Stimulated activated CD8-positive, alpha-beta memory T cell treated with anti-CD3 and anti-CD28 coated beads, Interleukin-7, amount 100 ng/mL, for 4 hours (primary cell): ENCODE results near the gene ERC2.

Experiments used
- DNase-seq, 2 donors: peaks; one replicate each; pipeline ENCODE4 v3.0.0-alpha.2; 2020; ENCODE audit warnings: low read depth in 2 of 2

Gene ERC2

GRCh38 chr3:55716611-55717225, 751.5 kb downstream of the ERC2 start:
- no peak for DNase-seq

DNA sequence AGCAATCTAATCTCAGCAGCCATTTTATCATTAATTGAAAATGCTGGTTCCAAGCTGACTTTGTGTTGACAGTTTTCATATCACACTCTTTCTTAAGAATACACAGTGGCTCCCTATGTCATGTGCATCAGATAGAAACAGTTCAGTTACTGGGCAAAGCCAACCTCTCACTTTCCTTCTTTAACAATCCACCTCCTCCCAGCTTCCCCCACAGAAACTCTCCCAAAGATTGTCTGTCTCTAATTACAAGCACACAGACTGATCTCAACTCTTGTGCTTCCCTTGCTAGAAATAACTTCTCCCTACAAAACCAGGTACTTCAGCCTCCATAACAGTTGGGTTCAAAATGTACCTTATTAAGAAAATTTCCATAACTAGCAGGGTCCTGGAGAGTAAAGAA, 752.2 kb downstream of the ERC2 start:
- DNase-seq, result no peak

GRCh38 chr3:55714057-55714456, 754.2 kb downstream of the ERC2 start:
- DNase-seq, result no peak

DNA sequence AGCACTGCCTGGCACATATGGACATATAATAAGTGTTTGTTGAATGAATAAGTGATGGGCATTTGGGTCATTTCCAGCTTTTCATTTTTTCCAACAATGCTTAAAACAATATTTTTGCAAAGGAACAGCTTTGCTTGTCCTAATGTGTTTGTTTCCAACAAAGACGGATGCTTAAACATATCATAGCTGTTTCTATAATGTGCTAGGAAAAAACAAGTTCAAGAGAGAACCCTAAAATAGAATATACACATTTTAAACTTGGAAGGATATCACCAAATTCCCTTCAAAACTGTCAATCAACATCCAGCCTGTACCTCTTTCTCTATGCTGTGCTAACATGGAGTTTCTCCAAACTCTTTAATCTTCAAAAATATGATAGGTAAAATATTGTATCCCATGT, 756.6 kb downstream of the ERC2 start:
- no peak for DNase-seq

- no peak for DNase-seq
Measured at GRCh38 chr3:55709411-55710012, 758.8 kb downstream of the ERC2 start.

- no peak for DNase-seq
Measured at GRCh38 chr3:55708921-55709320, 759.3 kb downstream of the ERC2 start.

DNA sequence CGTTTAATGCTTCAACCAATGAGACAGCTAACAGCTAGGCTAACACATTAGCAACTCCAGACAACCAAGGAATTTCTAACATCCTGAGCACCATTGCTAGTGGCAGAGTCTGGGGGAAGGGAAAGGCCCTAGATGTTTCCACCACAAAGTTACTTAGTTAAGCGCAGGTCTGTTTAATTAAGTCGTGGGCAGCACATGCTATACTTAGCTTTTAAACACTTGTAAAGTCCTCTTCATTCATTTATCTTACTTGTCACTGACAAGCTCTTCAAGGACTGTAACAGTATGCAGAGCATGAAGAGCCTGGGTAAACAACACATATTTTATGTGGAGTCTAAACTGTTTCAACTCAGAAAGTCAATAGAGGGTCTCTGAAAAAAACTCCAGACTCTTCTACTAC, 760.0 kb downstream of the ERC2 start:
- DNase-seq, result no peak

GRCh38 chr3:55704521-55704920, 763.7 kb downstream of the ERC2 start:
- DNase-seq, result no peak

DNA sequence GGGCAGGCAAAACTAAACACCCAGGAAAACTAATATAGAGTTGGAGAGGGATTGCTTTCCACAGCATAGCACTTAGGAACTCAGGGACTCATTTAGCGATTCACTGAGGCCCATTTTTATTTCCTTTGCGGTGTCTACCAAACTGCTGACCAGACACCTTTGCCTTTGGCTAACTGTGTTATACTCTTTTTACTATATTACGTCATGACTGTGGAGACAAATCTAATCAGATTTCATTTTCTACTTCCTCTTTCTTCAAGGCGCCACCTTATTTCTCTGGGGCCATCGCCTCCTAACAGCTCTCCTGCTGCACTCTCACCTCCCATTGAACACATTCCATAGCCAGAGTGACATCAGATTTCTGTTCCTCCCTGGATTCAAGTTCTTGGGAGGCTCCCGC, 765.4 kb downstream of the ERC2 start:
- no peak for DNase-seq

DNA sequence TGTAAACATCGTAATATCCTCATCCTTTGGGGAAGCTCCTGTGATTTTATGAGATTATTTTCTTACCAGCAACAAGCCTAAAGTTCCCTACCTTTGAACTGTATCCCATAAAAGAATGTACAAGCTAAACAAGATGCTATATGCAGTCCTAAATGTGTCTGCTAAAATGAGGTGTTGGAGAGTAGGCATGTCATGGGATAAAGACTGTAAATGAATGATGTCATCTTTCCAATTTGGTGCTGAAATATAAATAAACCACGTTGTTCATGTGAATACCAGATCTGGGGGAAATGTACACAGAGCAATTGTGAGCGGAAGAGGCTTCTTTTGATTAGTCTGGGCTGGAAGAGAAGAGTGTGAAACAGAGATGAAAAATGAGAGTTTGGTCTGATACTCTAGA, 766.3 kb downstream of the ERC2 start:
- DNase-seq, result no peak

GRCh38 chr3:55698831-55699230, 769.4 kb downstream of the ERC2 start:
- no peak for DNase-seq

- no peak for DNase-seq
Measured at GRCh38 chr3:55697177-55697865, 770.9 kb downstream of the ERC2 start.

DNA sequence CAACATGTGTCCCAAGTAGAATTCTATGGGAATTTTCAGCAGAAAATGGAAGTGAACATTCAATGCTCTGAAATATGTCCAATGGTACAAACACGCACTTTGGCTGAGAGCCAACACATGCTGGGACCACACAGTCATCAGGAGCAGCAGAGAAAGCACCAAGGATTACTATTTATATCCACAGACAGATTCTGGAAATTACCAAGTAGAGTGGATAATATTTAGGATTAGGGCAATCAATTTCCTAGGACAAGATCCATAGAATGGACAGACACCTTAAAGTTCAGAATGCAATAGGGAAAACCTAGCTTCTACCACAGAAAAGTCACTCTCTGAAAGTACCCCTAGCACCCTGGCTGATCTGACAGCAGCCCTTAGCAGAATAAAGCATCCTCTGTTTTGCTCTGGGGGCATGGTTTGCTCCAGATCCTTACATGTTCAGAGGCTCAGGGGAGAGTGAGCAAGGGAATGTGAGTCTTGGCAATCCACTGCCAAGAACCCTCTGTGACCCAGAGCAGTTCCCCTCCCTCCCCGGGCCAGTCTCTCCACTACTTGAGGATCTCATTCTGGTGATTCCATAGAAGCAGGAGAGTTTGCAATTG, 775.2 kb downstream of the ERC2 start:
- no peak for DNase-seq

- DNase-seq, result no peak
Measured at GRCh38 chr3:55692295-55692956, 775.8 kb downstream of the ERC2 start.

DNA sequence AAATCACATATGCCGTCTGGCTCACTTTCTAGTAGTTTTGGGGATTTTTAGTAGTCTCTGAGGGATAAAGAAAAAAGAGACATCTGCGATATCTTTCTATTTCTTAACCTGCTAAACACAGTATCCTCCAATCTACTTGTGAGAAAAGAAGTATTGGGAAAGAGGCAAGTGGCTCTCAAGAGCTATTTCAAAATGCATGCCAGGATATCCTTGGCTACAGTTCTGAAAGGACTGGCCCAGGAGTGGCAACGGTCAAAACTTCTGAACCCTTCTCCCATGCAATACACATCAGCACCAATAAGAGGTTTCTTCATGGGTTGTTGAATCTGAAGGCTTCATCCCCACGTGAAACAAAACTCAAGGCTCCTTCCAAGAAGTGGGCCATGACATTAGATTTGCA, 777.1 kb downstream of the ERC2 start:
- DNase-seq, result no peak

DNA sequence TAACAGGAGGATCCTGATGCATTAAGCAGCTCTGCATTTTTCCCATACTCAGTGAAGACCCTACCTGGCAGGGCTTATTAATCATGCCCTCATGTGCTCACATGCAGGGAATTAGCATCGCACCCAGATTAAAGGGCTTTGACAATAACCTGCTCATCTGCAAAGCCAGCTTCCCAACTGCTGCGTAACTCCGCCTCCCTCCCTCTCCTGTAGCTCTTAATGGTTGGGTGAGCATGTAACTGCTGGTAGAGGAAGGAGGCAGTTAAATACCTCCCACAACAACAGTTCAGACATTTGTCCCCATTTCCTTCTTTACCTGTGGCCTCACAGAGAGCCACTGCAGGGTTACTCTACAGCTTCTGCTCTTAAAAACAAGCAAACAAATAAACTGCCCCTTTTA, 777.5 kb downstream of the ERC2 start:
- no peak for DNase-seq

- DNase-seq, result no peak
Measured at GRCh38 chr3:55690177-55690576, 778.1 kb downstream of the ERC2 start.

DNA sequence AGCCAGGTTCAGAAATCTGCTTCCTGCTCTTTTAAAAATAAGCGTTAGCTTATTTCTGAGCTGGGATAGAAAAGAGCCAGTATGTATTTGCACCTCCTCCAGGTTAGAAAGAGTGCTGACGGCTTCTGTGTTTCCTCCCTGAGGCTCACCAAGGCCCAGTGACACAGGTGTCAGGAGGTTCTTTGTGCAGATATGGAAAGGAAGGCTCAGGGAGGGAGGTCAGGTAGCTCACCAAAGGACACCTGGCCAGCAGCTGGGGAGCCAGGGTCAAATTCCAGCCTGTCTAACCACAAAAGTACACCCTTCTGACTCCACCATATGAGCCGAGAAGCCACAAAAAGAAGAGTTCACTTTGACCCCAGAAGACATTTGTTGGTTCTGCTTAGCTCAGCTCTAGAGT, 780.1 kb downstream of the ERC2 start:
- no peak for DNase-seq

GRCh38 chr3:55687526-55687925, 780.7 kb downstream of the ERC2 start:
- DNase-seq, result no peak

DNA sequence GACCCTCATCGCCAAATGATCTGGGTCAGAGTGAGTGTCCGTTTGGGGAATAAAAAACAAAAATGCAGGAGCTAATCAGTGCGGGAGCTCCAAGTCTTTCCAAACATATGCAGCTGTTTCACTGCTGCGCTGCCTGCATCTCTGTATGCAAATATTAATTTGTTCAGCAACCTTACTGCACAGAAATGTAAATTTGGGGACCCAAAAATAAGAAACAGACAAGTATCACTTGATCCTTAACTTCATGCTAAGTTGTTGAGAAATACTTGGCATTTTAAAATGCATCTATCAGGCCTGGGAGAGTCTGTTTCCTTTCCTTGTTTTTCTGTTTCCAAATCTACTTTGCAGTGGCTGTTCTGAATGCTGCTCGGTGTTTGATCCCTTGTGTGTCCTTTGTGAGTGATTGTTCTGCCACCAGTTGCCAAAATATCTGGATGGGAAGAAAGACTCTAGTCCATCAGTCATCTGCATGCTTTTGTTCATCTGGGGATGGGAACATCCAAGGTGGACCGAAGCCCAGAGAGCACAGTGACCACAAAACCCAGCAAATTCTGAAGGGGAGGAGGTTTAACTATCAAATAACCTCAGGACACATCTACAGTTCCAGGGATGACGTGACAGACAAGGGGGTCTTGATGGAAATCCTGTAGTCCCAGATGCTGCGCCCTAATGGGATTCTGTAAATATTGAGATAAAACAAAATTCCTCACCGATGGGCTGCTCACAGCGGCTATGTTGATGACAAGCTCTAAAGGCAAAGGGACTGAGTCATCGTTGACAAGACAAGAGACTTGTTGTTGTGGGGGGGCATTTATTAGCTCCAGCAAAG, 781.6 kb downstream of the ERC2 start:
- no peak for DNase-seq

DNA sequence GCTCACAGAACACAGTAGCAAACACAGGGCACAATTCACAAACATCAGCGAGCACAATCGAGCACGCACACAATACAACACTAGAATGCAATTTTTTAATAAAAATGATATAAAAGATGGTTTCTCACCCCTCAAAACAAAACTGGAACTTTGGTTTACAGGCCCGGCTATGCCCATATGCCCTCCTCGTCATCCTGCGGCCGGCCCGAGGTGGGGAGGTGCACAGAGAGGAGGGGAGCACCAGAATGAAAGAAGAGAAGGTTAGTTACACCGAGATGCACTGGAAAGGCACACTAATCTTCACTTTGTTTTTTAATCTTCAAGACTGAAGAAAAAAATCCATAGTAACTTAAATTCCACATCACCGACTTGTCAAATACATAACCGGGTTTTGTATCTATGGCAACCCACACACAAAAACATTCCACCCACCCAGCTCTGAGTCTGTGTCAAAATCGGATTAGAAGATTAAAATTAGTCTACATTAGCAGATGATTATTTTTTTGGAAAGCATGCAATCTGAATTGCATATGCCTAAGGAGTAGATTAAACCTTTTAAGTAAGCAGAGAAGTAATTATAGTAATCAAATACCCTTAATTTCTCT, 784.5 kb downstream of the ERC2 start:
- no peak for DNase-seq
